ENCODE data around the gene C6orf47.

The C6orf47 gene

GRCh38 chr6:31686483-31686882 lies 25.9 kb upstream of the C6orf47 start:
- no peak for TF ChIP-seq CTCF (IDR thresholded peaks at IDR 0.05; ENCODE audit: low read depth, low read length)
- no peak overlapping the region for H3K4me3 ChIP-seq (ENCODE audit: low read depth, low read length)

- no peak overlapping the region for H3K4me3 ChIP-seq (ENCODE audit: low read depth, low read length)
- no peak for TF ChIP-seq CTCF (IDR thresholded peaks at IDR 0.05; ENCODE audit: low read depth, low read length)
Observed at GRCh38 chr6:31683591-31683990, 23.0 kb upstream of the C6orf47 start.

- H3K4me3 ChIP-seq (ENCODE audit: low read depth, low read length): peak overlapping the region; percentile 57
- TF ChIP-seq CTCF (IDR thresholded peaks at IDR 0.05; ENCODE audit: low read depth, low read length): no peak
Observed at GRCh38 chr6:31681135-31681671, 20.6 kb upstream of the C6orf47 start.

GRCh38 chr6:31680226-31681134 lies 19.9 kb upstream of the C6orf47 start, which contains the start of gene LY6G5C:
TSS of gene LY6G5C (minus strand) at chr6:31681067. CDS start at chr6:31680373, 694 bp downstream.
- peak within 1 kb of the TSS; percentile 57 for H3K4me3 ChIP-seq (ENCODE audit: low read depth, low read length)
- peak; percentile 54 for TF ChIP-seq CTCF (IDR thresholded peaks at IDR 0.05; ENCODE audit: low read depth, low read length)

GRCh38 chr6:31677955-31678354 lies 17.4 kb upstream of the C6orf47 start:
- no peak overlapping the region for H3K4me3 ChIP-seq (ENCODE audit: low read depth, low read length)
- no peak for TF ChIP-seq CTCF (IDR thresholded peaks at IDR 0.05; ENCODE audit: low read depth, low read length)

GRCh38 chr6:31676904-31677303 lies 16.3 kb upstream of the C6orf47 start:
- TF ChIP-seq CTCF (IDR thresholded peaks at IDR 0.05; ENCODE audit: low read depth, low read length): no peak

GRCh38 chr6:31676322-31676903 lies 15.8 kb upstream of the C6orf47 start:
- TF ChIP-seq CTCF (IDR thresholded peaks at IDR 0.05; ENCODE audit: low read depth, low read length): no peak

More at GRCh38 chr6:31676904-31677303, 16.3 kb upstream of the C6orf47 start:
- H3K4me3 ChIP-seq (ENCODE audit: low read depth, low read length): no peak overlapping the region

More at GRCh38 chr6:31676322-31676903, 15.8 kb upstream of the C6orf47 start:
- H3K4me3 ChIP-seq (ENCODE audit: low read depth, low read length): no peak overlapping the region
